ENCODE results near the gene PCDHGB4. TPM values are rescaled to one million over a fixed set of nuclear protein-coding genes. Genes with fewer than 3 reads are reported as not detected.

PCDHGB4 gene
- total and polyA plus RNA-seq, 2 of the 8 experiments (the other 6 are each of a cell fraction or from before 2014, with no cell fraction given): 8.0 to 9.1 TPM

- TF ChIP-seq ZNF274 (IDR thresholded peaks at IDR 0.05; ENCODE audit: borderline replicate concordance, extremely low read depth, low read length): no peak
- TF ChIP-seq, protein P1, sequence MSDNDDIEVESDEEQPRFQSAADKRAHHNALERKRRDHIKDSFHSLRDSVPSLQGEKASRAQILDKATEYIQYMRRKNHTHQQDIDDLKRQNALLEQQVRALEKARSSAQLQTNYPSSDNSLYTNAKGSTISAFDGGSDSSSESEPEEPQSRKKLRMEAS (IDR thresholded peaks at IDR 0.05): no peak
These were observed 43.5 kb upstream of the PCDHGB4 start (continued) for GRCh38 chr5:141343953-141344463.

All from H1 (cell line).